Adipose tissue (tissue), 3 donors: ENCODE data around the gene ITIH5. TPM values are rescaled to one million over a fixed set of nuclear protein-coding genes. Genes with fewer than 3 reads are reported as not detected.

ENCODE experiments used
- H3K27ac ChIP-seq: one replicate; pipeline ENCODE4 v1.5.1; 2013; ENCODE audit warnings: low read depth, low read length
- WGBS, 3 donors: extraction: QIAGEN DNeasy Blood & Tissue Kit; methylation state at CpG; one replicate each; pipeline ENCODE4 v1.1.7; 2013; 5-methylcytosine and 5-hydroxymethylcytosine counted together
- polyA plus RNA-seq, 3 donors: library from polyadenylated mRNA; stranded (reverse); fragments of 200-250 nt; gene quantifications; one replicate each; pipeline ENCODE4 v1.2.3, GENCODE V29; 2013
- donor health status: healthy with polysubstance abuse.
- donor health status: Bipolar disorder and iron deficiency.
- donor health status: healthy.

ITIH5 gene
- polyA plus RNA-seq, 3 donors, result 7.9 to 82.5 (median 15.9) TPM

DNA sequence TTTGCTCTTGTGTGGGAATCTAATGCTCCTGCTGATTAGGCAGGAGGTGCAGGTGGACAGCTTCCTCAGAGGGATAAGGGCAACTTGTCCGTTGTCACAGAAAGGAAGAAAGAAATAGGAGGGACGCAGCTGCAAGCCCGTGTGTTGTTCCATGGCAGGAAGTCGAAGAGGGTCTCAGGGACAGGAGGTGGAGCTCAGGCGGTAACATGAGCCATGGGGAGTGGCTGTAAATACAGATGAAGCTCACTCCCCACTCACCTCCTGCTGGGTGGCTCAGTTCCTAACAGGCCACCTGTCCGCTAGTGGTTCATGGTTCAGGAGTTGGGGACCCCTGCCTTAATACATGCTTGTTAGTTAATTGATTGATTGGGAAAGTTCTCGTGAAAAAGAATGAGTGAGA lies 154.3 kb downstream of the ITIH5 start:
- WGBS, 3 donors, result 28 to 76% (median 67%) methylated on average over 7 of the region's 7 CpGs
- no peak overlapping the region for H3K27ac ChIP-seq

DNA sequence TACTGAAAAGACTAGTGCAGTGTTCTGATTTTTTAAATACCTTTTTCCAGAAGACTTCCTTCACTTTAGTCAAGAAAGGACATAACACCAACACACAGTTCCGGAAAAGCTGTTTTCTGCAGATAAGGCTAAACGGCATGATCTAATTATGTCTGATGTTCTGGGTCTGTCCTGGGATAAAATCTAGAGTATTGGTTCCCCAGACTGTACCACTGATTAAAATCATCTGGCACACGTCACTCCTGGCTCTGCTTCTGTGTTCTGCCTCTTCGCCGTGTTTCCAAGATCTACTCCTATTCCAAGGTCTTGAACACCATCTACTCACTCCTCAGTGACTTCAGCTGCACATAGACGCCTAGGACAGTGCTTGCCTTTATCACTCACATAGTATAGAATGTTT lies 155.2 kb downstream of the ITIH5 start:
- no peak overlapping the region for H3K27ac ChIP-seq
- WGBS, 3 donors, result 68 to 79% (median 71%) methylated on average over 6 of the region's 6 CpGs

Other genes with a start within 250 kb of the ITIH5 start
- gene ITIH2, start 36.4 kb upstream of the ITIH5 start, polyA plus RNA-seq, result under 1 TPM in 1 of 3 donors, not detected in 2; 0.05 TPM
- gene KIN, start 121.0 kb upstream of the ITIH5 start, polyA plus RNA-seq, result 1 to 10 TPM; 4.0 to 8.1 (median 5.5) TPM
- gene ATP5F1C, start 121.2 kb upstream of the ITIH5 start, polyA plus RNA-seq, result 100 to 1,000 TPM; 264 to 320 (median 266) TPM
- 1 to 10 TPM; 2.2 to 5.8 (median 3.8) TPM for gene TAF3, start 151.5 kb upstream of the ITIH5 start, polyA plus RNA-seq